K562 (cell line): ENCODE data around the gene KIF5A. TPM values are rescaled to one million over a fixed set of nuclear protein-coding genes. Genes with fewer than 3 reads are reported as not detected.

ENCODE experiments used
- BRCA1 ChIP-seq, 2 experiments: fragments of 450-650 bp in 1 of 2; sonication (generic) in 1 of 2; formaldehyde crosslinking in 1 of 2; IDR thresholded peaks; 2 replicates each; pipeline versions ENCODE4 v1.5.0 to v1.6.1; 2017 to 2020; ENCODE audit warnings: mild to moderate bottlenecking in 1 of 2, missing genetic modification reagents in 1 of 2
- CBFA2T2 ChIP-seq: fragments of 450-650 bp; conservative IDR thresholded peaks from 2 replicates; pipeline ENCODE4 v1.6.1; 2017; ENCODE audit warnings: mild to moderate bottlenecking
- COPS2 ChIP-seq: fragments of 450-650 bp; conservative IDR thresholded peaks from 2 replicates; pipeline ENCODE4 v1.6.1; 2016; ENCODE audit warnings: mild to moderate bottlenecking, moderate library complexity
- CSDE1 ChIP-seq, 2 experiments: fragments of 450-650 bp; IDR thresholded peaks; 2 replicates each; pipeline ENCODE4 v1.6.1; 2016; ENCODE audit warnings: mild to moderate bottlenecking in 1 of 2
- CXXC5 ChIP-seq: fragments of 250-450 bp; sonication (Bioruptor Pico); IDR thresholded peaks from 2 replicates; pipeline ENCODE4 v1.8.0; 2022; ENCODE audit warnings: inconsistent platforms, mild to moderate bottlenecking, moderate library complexity
- DNMT1 ChIP-seq: fragments of 450-650 bp; IDR thresholded peaks from 2 replicates; pipeline ENCODE4 v1.6.1; 2016; ENCODE audit warnings: antibody characterized with exemption, mild to moderate bottlenecking
- E4F1 ChIP-seq: fragments of 250-450 bp; sonication (Bioruptor Pico); IDR thresholded peaks from 2 replicates; pipeline ENCODE4 v1.5.0; 2021; ENCODE audit warnings: mild to moderate bottlenecking, borderline replicate concordance
- EP300 ChIP-seq: IDR thresholded peaks from 2 replicates; pipeline ENCODE4 v1.6.1; 2012; ENCODE audit warnings: low read length, improper control_type of control experiment
- EZH2 ChIP-seq: IDR thresholded peaks from 2 replicates; pipeline ENCODE4 v1.6.1; 2012; ENCODE audit warnings: low read depth, mild to moderate bottlenecking, inconsistent platforms, low read length, borderline replicate concordance
- FOS ChIP-seq: IDR thresholded peaks from 3 replicates; pipeline ENCODE4 v1.6.1; 2011; ENCODE audit not compliant: insufficient read length; ENCODE audit errors: extremely low read depth
- FOXK2 ChIP-seq, 2 experiments: fragments of 450-650 bp; IDR thresholded peaks in 1 of 2; conservative IDR thresholded peaks in 1 of 2; 2 replicates each; pipeline ENCODE4 v1.6.1; 2016; ENCODE audit warnings: low read depth in 2 of 2, mild to moderate bottlenecking in 1 of 2
- HDAC1 ChIP-seq, 2 experiments: fragments of 450-650 bp; IDR thresholded peaks; 2 replicates each; pipeline ENCODE4 v1.6.1; 2016 to 2017; ENCODE audit warnings: inconsistent platforms in 1 of 2, mild to moderate bottlenecking in 1 of 2, moderate library complexity in 1 of 2
- HDAC3 ChIP-seq: fragments of 450-650 bp; IDR thresholded peaks from 2 replicates; pipeline ENCODE4 v1.6.1; 2018; ENCODE audit warnings: borderline replicate concordance, mild to moderate bottlenecking, moderate library complexity; ENCODE audit not compliant: partially characterized antibody
- HLTF ChIP-seq: fragments of 450-650 bp; IDR thresholded peaks from 2 replicates; pipeline ENCODE4 v1.6.1; 2016
- KAT7 ChIP-seq: sonication (generic); formaldehyde crosslinking; IDR thresholded peaks from 2 replicates; pipeline ENCODE4 v1.8.0; 2022; ENCODE audit warnings: missing genetic modification reagents, mild to moderate bottlenecking, borderline replicate concordance
- MAFG ChIP-seq: fragments of 450-650 bp; conservative IDR thresholded peaks from 2 replicates; pipeline ENCODE4 v1.6.1; 2016; ENCODE audit warnings: missing genetic modification characterization, missing compliant biosample characterization
- MCM7 ChIP-seq, 2 experiments: fragments of 450-650 bp; IDR thresholded peaks; 2 replicates each; pipeline ENCODE4 v1.6.1; 2016 to 2018
- MIER1 ChIP-seq: fragments of 450-650 bp; IDR thresholded peaks from 2 replicates; pipeline ENCODE4 v1.6.1; 2016; ENCODE audit warnings: antibody characterized with exemption, mild to moderate bottlenecking, low read depth
- NFIC ChIP-seq: fragments of 450-650 bp; IDR thresholded peaks from 2 replicates; pipeline ENCODE4 v1.6.1; 2017; ENCODE audit warnings: mild to moderate bottlenecking, inconsistent platforms
- PTRF ChIP-seq: fragments of 450-650 bp; IDR thresholded peaks from 2 replicates; pipeline ENCODE4 v1.6.1; 2016; ENCODE audit warnings: mild to moderate bottlenecking, missing genetic modification characterization, missing compliant biosample characterization
- PTTG1 ChIP-seq: fragments of 450-650 bp; IDR thresholded peaks from 2 replicates; pipeline ENCODE4 v1.6.1; 2016; ENCODE audit warnings: low read depth, mild to moderate bottlenecking, missing genetic modification characterization, missing compliant biosample characterization
- RBM17 ChIP-seq: fragments of 200-400 bp; formaldehyde crosslinking; IDR thresholded peaks from 2 replicates; pipeline ENCODE4 v1.6.1; 2017; ENCODE audit warnings: low read depth, mild to moderate bottlenecking, low read length, borderline replicate concordance
- SIN3A ChIP-seq, 2 experiments: fragments of 150-350 bp in 1 of 2; IDR thresholded peaks; 2 replicates each; pipeline ENCODE4 v1.6.1; 2011 to 2016; ENCODE audit warnings: borderline replicate concordance in 2 of 2, low read depth in 2 of 2, low read length in 2 of 2, mild to moderate bottlenecking in 2 of 2, moderate library complexity in 2 of 2; ENCODE audit not compliant: control insufficient read depth in 1 of 2
- SRSF3 ChIP-seq: fragments of 200-400 bp; formaldehyde crosslinking; IDR thresholded peaks from 2 replicates; pipeline ENCODE4 v1.6.1; 2016; ENCODE audit warnings: mild to moderate bottlenecking, low read length, moderate library complexity; ENCODE audit not compliant: insufficient read depth
- TRIM25 ChIP-seq: fragments of 450-650 bp; IDR thresholded peaks from 2 replicates; pipeline ENCODE4 v1.7.0; 2016; ENCODE audit warnings: borderline replicate concordance
- polyA plus RNA-seq, 8 experiments: library from polyadenylated mRNA; depleted of rRNA in 4 of 8; stranded (reverse) in 5 of 8; unstranded in 3 of 8; fragments of >200 nt; fragmentation: Nextera tagmentation in 2 of 8; fragmentation: Illumina TruSeq in 1 of 8; extraction: Ambion mirVana in 2 of 8; extraction: Trizol in 1 of 8; gene quantifications; 2 replicates each; pipeline versions ENCODE4 v1.2.1 to v1.2.3, GENCODE V29; 2011 to 2014; ENCODE audit warnings: inconsistent platforms in 1 of 8, missing spikeins in 1 of 8
- total RNA-seq, 7 experiments: library from RNA; depleted of rRNA in 6 of 7; stranded (reverse); fragments of >200 nt in 6 of 7; fragmentation: Illumina TruSeq in 2 of 7; extraction: Trizol in 2 of 7; gene quantifications; 2 replicates each; pipeline versions ENCODE4 v1.2.1 to v1.2.3, GENCODE V29; 2011 to 2021; ENCODE audit warnings: low replicate concordance in 1 of 7
- TF ChIP-seq, protein P1 (sequence below): fragments of 450-650 bp; IDR thresholded peaks from 2 replicates; pipeline ENCODE4 v1.6.1; 2016; ENCODE audit warnings: antibody characterized with exemption

Gene KIF5A
- total and polyA plus RNA-seq, 9 of the 15 experiments (the other 6 are each of a cell fraction or from before 2014, with no cell fraction given), result 3.4 to 17.7 (median 8.0) TPM

- TF ChIP-seq HLTF, result no peak
- TF ChIP-seq PTTG1 (tag), result no peak
- TF ChIP-seq MAFG, result 0 out of 2 replicates have a peak, but pooled peaks have one; percentile 14
- TF ChIP-seq KAT7 (CRISPR knock-in tag), result no peak
- TF ChIP-seq SIN3A (IDR thresholded peaks at IDR 0.05; ENCODE audit: borderline replicate concordance in 2 of 2, control insufficient read depth in 1 of 2, low read depth in 2 of 2, low read length in 2 of 2), result no peak
- TF ChIP-seq CSDE1 (IDR thresholded peaks at IDR 0.05), result no peak
- TF ChIP-seq BRCA1 (IDR thresholded peaks at IDR 0.05), result no peak
- TF ChIP-seq BRCA1 (CRISPR knock-in tag; IDR thresholded peaks at IDR 0.05), result no peak
- TF ChIP-seq EP300, result peak; percentile 70
- no peak for TF ChIP-seq CBFA2T2
- peak; percentile 43 for TF ChIP-seq NFIC
- 0 out of 4 replicates have a peak, but pooled peaks of 1 of the 2 experiments have one; percentile 11 for TF ChIP-seq HDAC1 (IDR thresholded peaks at IDR 0.05)
- TF ChIP-seq HDAC3, result no peak
- TF ChIP-seq E4F1 (CRISPR knock-in tag), result no peak
- TF ChIP-seq FOS, result no peak
- TF ChIP-seq FOXK2 (conservative IDR thresholded peaks at IDR 0.05 in 1 of 2, IDR thresholded peaks at IDR 0.05 in 1 of 2; ENCODE audit: low read depth in 2 of 2), result peak in 1 of 2 experiments; percentile 48; a peak in 1 of 4 replicates
- TF ChIP-seq TRIM25, result no peak
- no peak for TF ChIP-seq SRSF3
- TF ChIP-seq MIER1, result no peak
- TF ChIP-seq DNMT1, result no peak
- no peak for TF ChIP-seq PTRF
- TF ChIP-seq CXXC5 (CRISPR knock-in tag), result peak; percentile 26; the same call in 1 of the 2 replicates
- TF ChIP-seq, protein P1, sequence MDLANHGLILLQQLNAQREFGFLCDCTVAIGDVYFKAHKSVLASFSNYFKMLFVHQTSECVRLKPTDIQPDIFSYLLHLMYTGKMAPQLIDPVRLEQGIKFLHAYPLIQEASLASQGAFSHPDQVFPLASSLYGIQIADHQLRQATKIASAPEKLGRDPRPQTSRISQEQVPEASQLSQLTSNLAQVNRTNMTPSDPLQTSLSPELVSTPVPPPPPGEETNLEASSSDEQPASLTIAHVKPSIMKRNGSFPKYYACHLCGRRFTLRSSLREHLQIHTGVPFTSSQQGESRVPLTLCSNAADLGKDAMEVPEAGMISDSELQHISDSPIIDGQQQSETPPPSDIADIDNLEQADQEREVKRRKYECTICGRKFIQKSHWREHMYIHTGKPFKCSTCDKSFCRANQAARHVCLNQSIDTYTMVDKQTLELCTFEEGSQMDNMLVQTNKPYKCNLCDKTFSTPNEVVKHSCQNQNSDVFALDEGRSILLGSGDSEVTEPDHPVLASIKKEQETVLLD, result no peak
- TF ChIP-seq COPS2, result no peak
- TF ChIP-seq EZH2, result no peak
- no peak for TF ChIP-seq RBM17
- no peak for TF ChIP-seq MCM7 (IDR thresholded peaks at IDR 0.05)
Observed at GRCh38 chr12:57548488-57548887, 1.4 kb upstream of the KIF5A start (continued).
